Ovary (tissue), 3 donors: Measurements from ENCODE around the gene ATP2B2.

Source experiments
- CTCF ChIP-seq, 3 donors: fragments of 450-650 bp in 2 of 3; fragments of 200-600 bp in 1 of 3; IDR thresholded peaks; one replicate each; pipeline versions ENCODE4 v1.5.1 to v1.8.0; 2016 to 2022; ENCODE audit warnings: antibody characterized with exemption in 3 of 3, mild to moderate bottlenecking in 1 of 3
- POLR2A ChIP-seq: fragments of 450-650 bp; IDR thresholded peaks from one replicate; pipeline ENCODE4 v1.6.1; 2017; ENCODE audit warnings: antibody characterized with exemption, mild to moderate bottlenecking, moderate library complexity
- donor health status: DM: no; HTN: no; CAD: no.

- TF ChIP-seq CTCF (IDR thresholded peaks at IDR 0.05) (no peak), POLR2A (no peak)
Observed at GRCh38 chr3:10319251-10319650, 186.1 kb downstream of the ATP2B2 start.
